GM18868 (cell line): ENCODE results near the gene CELA2A.
"Not testable (repeated sequence)": the region's sequence is repeated elsewhere in the genome, so short reads cannot be mapped to it uniquely, and the experiment has no call there.

Experiments used
- ATAC-seq: cut with Tn5 transposase; IDR thresholded peaks from one replicate; pipeline ENCODE4 v1.9.1; 2021; ENCODE audit warnings: mild to moderate bottlenecking, moderate library complexity; ENCODE audit not compliant: unreplicated experiment

Gene CELA2A

DNA sequence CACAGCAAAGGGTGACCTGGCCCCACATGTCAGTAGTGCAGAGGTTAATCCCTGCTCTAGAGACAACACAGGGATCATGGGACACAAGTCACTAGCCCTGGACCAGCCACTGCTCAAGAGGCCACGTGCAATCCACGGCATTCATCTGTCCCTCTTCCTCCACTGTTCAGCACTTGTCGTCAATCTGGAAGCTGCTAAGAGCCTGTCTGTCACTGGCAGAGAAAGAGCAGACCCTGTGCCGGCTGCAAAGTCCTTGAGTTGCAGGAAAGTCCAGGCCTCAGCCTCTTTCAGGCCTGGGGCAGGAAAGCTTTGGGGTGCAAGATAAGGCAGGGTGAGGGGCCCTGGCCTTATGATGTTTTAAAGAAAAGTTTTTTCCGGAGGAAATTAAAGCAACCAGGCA lies 36.1 kb downstream of the CELA2A start:
- no peak for ATAC-seq

DNA sequence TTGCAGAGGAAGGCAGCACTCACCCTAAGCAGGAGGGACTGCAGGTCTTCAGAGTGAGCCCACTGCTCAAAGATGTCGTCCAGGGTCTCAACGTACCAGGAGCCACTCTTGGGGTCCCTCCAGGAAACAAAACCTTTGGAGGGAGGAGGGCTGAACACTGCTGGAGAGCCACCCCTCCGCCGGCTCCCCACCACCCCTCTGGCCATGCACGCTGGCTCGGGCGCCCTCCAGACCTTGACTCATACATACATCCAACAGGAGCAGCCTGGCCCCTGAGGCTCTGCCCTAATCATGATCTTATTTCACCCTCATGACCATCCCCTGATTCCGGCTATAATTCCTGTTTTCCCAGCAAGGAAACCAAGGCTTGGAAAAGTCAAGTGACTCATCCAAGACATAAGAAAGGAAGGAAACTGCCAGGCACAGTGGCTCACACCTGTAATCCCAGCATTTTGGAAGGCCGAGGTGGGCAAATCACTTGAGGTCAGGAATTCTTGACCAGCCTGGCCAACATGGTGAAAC lies 37.4 kb downstream of the CELA2A start:
- no peak for ATAC-seq

DNA sequence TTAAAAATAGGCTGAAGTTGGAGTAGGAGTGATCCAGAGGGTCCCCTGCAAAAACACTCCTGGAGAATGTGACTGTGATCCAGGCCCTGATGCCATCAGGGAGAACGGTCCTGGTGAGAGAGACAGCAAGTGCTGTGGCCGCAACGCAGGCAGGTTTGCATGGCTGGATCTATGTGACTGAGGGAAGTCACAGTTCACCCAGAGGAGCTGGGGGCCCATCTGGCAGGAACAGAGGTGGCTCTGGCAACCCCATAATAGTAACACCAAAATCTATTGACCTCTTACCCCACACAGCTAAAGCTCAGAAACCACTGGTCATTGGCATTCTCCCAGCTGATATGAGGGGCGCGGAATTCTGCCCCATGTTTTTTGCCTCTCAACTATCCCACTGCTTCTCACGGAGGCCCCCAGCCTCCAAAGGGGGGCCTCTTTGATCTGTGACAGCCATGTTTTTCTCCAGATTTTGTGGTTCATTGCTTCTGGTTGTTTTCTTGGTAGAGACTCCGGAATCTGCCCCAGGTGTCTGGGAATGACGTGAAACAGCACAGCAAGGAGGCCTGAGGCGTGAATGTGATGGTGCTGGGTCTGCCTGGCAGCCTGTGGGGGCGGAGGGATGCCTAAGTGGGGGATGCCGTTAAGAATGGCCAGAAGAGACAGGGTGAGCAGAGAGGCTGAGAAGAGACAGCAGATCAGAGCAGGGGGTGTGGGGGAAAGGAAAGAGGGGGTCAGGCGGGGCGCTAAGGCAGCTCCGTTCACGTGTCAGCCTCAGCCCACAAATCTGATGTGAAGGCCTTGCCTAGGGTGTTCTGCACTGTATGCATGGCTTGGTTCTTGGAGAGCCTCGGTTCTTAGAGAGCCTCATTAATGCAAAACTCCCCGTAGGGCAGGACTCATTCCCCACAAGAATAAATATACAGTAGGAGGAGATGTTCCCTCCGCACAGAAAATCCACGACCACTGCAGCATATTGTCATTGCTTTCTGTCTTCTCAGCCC lies 43.9 kb downstream of the CELA2A start:
- no peak for ATAC-seq

DNA sequence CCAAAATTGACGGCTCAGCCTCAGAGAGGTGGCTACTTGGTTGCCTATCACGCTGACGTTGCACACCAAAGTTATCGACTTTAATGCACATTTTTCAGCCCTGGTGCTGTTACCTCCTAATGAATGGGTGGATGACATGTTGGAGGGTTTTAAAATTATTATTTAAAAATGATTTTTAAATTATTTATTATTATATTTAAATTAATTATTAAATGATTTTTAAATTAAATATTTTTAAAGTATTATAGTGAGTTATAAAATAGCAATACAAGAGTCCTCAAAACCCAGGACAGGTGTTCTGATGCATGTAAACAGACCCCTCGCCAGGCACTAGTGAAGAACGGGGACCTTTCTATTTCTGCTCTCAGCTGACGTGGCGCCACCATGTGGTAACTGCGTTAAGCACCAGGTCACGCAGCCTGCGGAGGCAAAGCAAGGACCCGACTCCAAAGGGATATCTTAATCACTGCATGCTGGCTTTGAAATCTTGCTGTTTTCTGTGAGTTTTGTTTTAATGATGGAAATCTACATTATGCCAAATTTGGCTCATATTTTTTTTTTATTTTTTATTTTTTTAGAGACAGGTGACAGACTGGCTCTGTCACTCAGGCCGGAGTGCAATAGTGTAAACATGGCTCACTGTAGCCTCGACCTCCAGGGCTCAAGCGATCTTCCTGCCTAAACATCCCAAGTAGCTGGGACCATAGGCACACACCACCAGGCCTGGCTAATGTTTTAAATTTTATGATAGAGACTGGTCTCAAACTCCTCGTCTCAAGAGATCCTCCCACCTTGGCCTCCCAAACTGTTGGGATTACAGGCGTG lies 44.9 kb downstream of the CELA2A start:
- no peak for ATAC-seq

DNA sequence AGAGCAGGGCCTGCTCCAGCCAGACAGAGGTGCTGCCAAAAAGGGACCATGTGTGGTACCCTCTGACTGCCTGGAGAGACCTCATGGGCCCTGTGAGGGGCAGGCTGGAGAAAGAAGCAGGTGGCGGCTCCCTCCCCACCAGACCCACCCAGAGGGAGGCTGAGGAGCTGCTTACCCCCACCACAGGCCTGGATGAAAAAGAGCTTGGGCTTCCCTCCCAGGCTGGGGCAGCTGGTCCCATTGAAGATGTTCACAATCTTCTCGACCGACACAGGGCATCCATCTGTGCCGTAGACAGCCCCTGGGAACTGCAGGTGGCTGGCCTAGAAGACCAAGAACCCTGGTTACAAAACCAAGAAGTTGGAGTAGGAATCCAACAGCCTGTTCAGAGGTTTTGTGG lies 47.9 kb downstream of the CELA2A start:
- no peak for ATAC-seq

DNA sequence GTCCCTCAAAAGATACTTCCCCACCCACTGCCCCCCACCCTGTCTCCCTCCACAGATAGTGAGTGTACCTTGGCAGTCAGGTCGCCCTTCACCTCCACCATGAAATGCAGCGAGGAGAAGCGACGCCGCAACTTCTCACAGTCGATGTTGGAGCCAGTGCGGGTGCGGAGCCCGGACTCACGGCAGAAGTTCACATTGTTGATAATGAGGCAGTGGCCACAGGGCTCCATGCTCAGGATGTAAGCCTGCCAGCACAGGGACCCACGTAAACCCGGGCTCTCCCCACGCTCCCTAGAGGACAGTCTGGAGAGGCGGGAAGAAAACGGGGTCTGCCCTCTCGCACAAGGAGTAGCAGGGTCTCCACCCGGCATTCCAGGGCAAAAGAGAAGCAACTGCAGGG lies 50.3 kb downstream of the CELA2A start:
- ATAC-seq: no peak

DNA sequence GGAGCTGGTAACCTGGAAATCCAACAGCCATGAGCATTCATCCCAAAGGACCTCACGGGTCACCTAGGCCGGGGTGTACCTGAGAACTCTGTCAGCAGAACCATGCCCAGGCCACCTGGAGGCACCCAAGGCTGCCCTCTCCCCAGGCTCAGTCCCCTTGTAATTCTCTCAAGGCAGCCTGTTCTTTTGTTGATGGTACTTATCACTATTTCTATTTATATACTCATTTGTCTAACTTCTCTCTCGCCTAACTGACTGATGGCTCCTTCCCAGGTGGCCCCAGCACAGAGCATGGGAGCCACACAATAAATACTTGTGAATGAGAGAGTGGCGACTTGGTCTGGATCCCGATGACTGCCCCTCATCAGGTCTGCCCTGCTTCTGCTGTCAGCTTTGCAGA lies 50.7 kb downstream of the CELA2A start:
- no peak for ATAC-seq

DNA sequence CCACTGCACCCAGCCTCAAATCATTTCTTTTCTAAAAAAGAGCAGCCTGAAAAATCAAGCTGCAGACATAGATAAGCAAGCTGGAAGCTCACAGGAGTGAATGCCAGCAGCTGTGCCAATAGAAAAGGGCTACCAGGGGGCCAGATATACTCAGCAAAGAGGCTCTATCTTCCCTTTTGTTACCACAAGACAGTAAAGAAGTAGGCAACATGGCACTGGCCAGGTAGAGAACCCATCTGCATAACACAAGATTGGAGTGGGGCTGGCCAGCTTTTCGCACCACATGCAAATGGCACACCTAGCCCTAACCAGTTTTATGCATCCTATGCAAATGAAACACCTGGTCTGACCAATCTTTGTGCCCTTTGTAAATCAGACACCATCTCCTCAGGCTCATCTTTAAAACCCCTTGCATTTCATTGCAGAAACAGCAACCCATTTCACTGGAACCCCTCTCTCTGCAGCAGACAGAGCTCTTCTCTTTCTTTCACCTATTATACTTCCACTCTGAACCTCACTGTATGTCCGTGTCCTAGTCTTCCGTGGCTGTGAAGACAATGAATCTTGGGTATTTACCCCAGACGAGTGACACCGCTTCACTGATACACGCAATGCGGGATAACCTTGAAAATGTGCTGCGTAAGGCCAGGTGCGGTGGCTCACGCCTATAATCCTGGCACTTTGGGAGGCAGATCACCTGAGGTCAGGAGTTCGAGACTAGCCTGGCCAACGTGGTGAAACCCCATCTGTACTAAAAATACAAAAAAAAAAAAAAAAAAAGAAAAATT lies 52.4 kb downstream of the CELA2A start:
- no peak for ATAC-seq

DNA sequence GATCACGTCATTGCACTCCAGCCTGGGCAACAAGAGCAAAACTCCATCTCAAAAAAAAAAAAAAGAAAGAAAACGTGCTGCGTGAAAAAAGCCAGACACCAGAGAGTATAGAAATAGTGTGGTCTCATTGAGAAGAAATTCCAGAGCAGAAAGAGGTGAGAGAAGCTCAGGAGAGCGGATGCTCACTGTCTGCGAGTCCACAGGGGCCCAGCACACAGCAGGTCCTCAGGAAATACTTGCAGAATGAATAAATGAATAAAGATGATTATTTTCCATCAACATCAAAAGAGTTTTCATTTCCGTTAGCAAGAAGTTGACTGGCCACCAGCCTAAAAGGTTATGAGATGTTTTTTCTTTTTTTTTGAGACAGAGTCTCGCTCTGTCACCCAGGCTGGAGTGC lies 53.1 kb downstream of the CELA2A start:
- no peak for ATAC-seq

DNA sequence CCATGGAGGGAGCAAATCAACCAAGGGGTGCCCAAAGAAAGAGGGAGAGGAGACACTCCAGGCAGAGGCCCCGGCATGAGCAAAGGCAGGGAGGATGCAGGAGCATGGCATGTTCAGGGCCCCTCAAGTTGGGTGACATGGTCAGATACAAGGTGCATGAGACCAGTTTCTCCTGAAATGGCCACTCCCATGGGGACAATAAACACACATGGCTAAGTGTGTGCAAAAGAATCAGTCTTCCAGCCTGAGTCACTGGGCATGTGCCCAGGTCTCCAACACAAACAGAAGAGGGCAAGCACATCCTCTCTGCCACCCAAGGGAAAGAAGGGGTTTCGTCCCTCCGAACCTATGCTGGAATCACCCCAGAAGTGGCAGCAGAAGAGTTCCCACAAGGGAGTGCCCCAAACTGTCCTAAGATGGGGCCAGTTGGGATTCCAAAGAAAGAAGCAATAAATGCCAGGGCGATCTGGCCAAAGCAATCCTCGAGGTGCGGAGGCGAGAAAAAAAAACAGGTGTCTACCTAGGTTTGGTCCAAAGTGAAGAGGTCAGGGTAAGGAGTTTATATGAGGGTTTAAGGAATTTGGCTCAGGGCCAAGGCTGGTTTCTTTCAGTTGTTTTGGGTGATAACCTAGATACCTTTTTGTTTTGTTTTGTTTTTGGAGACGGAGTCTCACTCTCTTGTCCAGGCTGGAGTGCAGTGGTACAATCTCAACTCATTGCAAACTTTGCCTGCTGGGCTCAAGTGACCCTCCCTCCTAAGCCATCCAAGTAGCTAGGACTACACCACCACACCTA lies 54.3 kb downstream of the CELA2A start:
- ATAC-seq: no peak

DNA sequence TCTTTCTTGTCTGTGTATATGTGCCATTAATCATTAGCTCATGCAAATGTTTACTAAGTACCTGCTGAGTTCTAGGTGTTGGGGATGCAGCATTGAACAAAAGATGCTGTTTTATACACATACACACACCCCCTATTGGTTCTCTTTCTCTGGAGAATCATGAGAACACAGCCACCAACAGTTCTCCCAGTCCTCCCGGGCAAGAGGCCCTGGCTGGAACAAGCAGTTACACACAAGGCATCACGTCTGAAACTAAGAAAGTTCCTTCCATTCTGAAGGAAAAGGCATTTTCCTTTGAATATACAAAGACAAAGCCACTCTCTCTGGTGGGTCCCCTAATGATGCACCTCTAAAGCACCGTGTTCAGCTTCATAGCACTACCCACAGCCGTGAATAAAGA lies 56.7 kb downstream of the CELA2A start:
- no peak for ATAC-seq

DNA sequence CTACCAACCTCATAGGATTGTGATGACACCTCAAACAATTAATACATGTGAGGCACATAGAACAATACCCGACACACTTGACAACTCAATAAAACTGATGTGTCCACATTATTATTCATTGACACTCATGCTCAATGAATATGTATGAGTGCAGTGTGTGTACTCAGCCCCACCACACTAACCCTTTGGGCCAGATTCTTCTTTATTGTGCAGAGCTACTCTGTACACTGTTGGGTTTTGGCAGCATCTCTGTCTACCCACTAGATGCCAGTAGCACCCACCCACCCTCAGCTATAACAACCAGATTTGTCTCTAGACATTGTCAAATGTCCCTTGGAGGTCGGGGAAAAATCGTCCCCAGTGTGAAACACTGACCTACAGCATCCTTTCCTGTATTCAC lies 57.4 kb downstream of the CELA2A start:
- no peak for ATAC-seq

DNA sequence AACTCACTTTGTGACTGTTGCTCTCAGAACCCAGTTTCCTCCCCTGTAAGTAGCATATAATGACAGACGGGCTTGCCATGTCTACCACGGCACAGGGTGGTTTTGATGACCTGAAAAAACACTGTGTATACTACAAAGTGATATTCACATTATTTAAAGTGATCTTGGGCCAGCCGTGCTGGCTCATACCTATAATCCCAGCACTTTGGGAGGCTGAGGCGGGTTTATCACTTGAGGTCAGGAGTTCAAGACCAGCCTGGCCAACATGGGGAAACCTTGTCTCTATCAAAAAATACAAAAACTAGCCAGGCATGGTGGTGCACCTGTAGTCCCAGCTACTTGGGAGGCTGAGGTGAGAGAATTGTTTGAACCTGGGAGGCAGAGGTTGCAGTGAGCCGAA lies 58.0 kb downstream of the CELA2A start:
- ATAC-seq: not testable (repeated sequence)

DNA sequence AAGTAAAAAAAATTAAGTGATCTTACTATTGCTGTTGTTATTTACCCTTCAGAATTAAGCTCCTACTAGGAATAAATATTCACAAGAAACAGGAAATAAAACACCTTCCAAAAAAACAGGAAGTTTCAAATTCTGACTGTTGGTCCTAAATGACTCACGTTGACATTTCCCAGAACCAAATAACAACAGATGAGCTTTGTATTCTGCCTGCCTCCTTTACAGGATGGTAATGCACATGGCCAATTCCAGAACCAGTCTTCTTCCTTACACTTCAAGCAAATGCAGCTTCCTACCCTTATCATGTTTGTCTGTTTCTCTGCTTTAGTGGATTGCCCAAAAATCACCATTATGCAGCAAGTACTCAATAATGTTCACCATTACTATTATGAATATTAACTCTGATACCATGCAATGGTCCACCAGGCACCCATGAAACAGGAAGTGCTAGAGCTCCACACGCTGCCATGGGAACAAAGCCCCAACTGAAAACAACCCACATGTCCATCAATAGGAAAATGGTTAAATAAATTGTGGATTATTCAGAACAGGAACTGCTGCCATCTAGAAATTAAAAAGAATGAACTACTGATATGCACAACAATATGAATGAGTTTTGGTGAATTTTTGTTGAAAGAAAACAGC lies 58.6 kb downstream of the CELA2A start:
- ATAC-seq: no peak

DNA sequence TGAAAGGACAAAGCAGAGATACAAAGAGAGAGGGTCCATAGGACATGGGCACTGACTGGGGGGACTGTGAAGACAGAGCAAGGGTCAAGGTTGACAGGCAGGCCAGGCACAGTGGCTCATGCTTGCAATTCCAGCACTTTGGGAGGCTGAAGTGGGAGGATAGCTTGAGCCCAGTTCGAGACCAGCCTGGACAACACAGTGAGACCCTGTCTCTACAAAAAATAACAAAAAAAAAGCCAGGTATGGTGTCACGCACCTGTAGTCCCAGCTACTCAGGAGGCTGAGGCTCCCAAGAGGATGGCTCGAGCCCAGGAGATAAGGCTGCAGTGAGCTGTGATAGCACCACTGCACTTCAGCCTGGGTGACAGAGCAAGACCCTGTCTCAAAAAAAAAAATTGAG lies 63.1 kb downstream of the CELA2A start:
- ATAC-seq: no peak

DNA sequence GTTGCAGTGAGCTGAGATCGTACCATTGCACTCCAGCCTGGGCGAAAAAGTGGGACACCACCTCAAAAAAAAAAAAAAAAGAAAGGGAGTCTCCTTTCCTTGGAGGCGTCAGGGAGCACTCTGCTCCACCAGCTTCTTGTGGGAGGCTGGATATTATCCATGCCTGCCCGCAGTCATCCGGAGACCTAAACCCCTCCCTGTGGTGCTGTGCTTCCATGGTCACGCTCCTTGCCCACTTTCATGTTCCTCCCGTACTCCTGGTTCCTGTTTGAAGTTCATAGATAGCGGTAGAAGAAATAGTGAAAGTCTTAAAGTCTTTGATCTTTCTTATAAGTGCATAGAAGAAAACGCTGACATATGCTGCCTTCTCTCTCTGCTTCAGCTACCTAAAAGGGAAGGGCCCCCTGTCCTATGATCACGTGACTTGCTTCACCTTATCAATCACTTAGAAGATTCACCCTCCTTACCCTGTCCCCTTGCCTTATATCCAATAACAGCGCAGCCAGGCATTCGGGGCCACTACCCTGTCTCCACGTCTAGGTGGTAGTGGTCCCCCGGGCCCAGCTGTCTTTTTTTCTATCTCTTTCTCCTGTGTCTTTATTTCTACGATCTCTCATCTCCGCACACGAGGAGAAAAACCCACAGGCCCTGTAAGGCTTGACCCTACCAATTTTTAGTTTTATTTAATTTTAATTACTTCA lies 64.8 kb downstream of the CELA2A start:
- ATAC-seq: not testable (repeated sequence)
